Umbilical cord (tissue), 2 donors: Measurements from ENCODE around the gene FAM174C. TPM values are rescaled to one million over a fixed set of nuclear protein-coding genes. Genes with fewer than 3 reads are reported as not detected.
"Not testable (repeated sequence)": the region's sequence is repeated elsewhere in the genome, so short reads cannot be mapped to it uniquely, and the experiment has no call there.

ENCODE experiments used
- DNase-seq: peaks from one replicate; pipeline ENCODE4 v3.0.0-alpha.2; 2015; ENCODE audit warnings: low spot score
- total RNA-seq: library from RNA; depleted of rRNA; stranded (reverse); fragments of >200 nt; gene quantifications from one replicate; pipeline ENCODE4 v1.2.3, GENCODE V29; 2014; ENCODE audit warnings: low replicate concordance; ENCODE audit not compliant: insufficient read depth

Gene FAM174C
- total RNA-seq, 1 donor from 2014 or later, result 1.7 TPM

DNA sequence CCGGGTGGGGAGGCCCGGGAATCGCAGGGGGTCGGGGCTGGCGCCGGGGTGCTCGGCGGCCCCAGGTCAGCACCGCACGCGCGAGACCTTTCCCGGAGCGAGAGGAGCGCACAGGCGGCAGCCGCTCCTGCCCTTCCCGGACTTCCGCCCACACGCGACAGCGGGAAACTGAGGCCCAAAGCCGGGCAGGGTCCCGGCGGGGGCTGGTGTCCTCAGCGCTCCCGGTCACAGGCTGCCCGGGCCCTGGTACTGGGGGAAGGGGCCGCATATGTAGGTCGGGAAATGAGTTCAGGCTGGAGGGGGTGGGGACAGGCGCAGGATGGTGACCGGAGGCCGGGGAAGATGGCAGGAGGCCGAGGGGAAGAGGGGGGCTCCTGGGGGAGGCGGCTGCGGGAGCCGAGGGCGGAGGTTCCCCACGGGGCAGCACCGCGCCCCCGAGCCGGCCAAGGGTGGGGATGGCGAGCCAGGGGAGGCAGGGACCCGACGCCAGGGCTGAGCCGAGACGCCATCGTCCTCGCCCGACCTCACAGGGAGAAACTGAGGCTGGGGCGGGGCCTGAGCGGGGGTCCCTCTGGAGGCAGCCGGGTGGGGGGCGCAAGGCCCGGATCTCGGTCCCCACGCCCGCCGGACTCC is 38.2 kb upstream of the FAM174C start:
- DNase-seq, result no peak

DNA sequence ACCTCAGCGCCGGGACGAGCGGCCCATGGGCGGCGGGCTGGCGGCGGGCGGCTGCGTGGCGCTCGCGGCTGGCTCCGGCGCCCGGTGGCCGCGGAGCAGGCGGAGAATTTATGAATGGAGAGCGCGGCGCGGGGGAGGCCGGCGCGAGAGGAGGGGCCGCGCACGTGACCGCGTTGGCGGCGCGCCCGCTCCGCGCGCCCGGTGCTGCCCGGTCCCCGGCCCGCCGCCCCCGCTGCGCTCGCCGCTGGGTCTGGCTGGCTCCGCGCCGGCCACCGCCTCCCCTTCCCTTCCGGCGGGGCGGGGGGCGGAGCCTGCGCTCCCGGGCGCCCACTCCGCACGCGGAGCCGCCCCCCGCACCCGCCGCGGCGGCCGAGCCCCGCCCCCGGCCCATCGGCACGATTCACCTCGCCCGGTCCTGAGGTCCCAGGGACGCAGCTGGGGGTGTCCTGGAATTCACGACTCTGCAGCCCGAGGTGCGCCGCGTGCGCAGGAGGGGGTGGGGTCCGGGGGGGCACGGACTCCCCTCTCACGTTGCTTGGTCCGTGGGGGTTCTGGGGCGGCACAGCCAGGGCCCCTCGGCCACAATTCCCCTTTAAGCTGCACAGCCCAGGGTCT is 37.5 kb upstream of the FAM174C start, which contains the start of gene CBARP:
TSS of gene CBARP (minus strand) at position 252 of the 615 bp plus-strand sequence. CDS start 1,905 bp downstream, outside the sequence.
- DNase-seq, result no peak

DNA sequence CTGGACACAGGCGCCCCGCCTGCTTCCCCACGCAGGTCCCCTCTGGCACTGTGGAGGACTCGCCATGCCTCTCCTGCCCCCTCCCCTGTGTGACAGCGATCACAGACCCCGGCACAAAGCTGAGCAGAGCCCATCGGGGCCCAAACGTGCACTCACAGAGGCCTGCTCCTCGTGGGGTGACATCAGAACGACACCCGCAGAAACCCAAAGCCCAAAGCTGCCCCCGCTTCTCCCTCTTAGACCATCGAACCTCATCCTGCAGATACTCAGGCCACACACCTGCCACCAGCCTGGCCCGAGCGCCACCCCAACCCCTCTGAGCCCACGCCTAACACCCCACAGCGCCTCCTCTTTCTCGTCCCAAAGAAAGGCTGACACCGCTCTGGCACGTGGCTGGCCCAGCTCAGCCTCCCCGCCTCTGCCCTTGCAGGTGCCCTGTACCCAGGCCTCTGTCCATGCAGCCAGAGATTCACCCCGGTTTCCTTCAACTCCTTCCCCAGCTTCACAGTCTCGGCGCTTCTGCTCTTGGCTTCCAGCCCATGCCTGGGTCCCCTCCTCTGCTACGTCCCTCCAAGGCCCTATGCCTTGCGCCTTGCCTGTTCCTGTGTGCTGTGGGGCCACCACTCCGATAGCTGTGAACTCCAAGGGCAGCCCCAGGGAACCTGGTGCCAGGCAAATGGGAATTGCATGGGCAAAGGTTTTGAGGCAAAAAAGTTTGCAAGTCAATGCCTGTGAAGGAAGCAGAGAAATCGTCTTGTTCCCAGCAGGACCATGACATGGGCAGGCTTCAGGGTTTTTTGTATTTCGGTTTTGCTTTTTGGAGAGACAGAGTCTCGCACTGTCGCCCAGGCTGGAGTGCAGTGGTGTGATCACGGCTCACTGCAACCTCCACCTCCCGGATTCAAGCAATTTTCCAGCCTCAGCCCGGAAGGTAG is 36.7 kb upstream of the FAM174C start:
- no peak for DNase-seq

DNA sequence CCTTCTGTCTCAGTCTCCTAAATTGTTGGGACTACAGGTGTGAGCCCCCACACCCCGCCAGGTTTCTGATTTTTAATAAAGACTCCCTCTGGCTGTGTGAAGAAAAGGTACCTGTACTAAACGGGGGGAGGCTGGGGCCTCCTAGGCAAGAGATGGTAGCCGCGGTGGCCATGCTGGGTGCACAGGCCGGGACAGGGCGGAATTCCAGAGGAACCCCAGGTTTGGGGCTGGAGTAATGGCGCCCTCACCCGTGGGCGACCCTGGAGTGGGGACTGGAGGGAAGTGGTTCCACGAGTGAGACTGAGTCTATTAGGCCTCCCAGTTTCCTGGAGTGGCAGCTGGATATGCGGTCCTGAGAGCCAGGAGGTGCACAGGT is 35.9 kb upstream of the FAM174C start:
- no peak for DNase-seq

DNA sequence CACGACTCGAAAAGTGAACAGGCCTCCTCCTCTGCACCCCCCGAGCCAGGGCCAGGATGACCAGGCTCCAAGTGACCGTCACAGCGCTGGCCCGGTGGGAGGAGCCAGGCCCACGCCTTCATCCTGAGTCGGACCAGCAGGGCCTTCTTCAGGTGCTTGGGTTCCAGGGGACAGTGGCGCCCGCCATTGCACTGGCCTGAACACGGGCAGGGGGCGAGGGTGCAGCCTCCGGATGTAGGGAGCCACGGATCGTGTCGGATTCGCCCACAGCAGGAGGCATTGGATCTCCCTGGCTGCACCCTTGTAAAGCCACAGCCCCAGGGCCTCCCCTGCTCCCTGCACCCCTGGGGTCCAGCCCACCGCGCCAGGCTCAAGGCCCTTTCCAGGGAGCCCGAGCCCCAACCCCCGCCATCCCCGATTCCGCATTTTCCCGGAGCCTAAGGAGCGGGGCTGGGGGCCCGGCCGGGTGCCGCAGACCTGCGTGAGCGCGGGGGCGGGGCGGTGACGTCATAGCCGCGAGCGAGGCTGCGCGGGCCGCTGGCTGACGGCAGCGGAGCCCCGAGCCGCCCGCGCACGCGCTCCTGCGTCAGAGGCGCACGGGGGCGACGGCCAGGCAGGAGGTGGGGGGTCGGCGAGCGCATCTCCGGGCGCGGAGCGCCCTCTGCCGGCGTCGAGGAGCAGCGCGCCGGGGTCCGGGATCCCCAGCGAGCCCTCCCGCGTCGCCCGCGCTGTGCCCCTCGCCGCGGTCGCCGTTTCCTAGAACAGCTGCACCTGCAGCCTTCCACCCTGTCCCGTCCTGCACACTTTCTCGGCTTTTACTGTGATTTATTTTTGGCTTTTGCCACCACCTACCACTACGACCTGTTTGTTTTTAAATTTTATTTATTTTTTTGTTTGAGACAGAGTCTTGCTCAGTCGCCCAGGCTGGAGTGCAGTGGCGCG is 35.3 kb upstream of the FAM174C start:
- peak; percentile 90 for DNase-seq

DNA sequence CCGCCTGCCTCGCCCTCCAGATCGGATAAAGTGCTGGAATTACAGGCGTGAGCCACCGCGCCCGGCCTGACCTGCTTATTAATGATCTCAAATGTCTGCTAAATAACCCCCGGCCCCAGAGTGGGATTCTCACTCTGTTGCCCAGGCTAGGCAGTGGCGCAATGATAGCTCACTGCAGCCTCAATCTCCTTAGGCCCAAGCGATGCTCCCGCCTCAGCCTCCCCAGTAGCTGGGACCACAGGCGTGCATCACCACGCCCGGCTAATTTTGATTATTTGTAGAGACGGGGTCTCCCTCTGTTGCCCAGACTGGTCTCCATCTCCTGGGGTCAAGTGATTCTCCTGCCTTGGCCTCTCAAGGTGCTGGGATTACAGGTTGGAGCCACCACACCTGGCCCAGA is 34.4 kb upstream of the FAM174C start:
- no peak for DNase-seq

DNA sequence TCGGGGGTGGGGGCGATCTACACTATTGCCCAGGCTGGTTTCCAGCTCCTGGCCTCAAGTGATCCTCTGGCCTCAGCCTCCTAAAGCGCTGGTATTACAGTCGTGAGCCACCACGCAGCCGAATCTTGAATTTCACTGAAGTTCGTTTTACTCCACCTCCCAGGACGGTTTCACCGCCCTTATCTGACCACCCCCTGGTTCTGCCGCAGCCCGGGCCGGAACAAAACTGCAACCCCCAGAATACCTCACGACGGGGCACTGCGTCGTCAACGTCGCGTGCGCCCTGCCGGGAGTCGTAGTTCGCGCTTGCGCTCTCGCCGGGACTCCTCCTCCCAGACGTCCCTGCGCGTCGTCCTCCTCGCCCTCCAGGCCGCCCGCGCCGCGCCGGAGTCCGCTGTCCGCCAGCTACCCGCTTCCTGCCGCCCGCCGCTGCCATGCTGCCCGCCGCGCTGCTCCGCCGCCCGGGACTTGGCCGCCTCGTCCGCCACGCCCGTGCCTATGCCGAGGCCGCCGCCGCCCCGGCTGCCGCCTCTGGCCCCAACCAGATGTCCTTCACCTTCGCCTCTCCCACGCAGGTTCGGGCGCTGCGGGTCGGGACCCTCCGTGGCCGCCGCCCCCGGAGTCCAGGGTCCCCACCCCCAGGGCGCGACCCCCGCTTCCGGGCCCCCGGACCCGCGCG is 33.8 kb upstream of the FAM174C start, which contains the start of gene ATP5F1D:
TSS of gene ATP5F1D (plus strand) at position 335 of the 679 bp plus-strand sequence. CDS start at position 435, 100 bp downstream.
- DNase-seq, result peak; percentile 96

DNA sequence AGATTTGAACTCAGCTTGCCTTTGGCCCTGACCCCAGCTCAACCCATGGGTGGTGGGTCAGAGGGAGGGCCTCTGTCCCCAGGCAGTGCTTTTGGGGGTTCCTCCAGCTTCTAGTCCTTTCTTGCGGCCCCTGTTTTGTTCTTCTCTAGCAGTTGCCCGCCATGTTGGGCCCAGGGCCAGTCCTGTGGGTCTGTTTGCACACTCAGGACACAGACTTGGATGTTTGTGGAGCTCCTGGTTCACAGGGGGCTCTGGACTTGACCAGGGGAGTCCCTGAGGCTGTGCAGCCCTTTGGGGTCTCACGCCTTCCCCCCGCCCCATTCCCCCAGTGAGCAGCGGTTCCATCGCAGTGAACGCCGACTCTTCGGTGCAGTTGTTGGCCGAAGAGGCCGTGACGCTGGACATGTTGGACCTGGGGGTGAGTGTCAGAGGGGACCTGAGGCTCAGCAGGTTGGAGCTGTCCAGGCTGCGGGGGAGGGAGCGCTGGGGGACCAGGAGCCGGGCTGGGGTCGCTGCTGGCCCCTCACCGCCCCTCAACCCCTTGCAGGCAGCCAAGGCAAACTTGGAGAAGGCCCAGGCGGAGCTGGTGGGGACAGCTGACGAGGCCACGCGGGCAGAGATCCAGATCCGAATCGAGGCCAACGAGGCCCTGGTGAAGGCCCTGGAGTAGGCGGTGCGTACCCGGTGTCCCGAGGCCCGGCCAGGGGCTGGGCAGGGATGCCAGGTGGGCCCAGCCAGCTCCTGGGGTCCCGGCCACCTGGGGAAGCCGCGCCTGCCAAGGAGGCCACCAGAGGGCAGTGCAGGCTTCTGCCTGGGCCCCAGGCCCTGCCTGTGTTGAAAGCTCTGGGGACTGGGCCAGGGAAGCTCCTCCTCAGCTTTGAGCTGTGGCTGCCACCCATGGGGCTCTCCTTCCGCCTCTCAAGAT is 31.3 kb upstream of the FAM174C start:
- peak; percentile 87 for DNase-seq

DNA sequence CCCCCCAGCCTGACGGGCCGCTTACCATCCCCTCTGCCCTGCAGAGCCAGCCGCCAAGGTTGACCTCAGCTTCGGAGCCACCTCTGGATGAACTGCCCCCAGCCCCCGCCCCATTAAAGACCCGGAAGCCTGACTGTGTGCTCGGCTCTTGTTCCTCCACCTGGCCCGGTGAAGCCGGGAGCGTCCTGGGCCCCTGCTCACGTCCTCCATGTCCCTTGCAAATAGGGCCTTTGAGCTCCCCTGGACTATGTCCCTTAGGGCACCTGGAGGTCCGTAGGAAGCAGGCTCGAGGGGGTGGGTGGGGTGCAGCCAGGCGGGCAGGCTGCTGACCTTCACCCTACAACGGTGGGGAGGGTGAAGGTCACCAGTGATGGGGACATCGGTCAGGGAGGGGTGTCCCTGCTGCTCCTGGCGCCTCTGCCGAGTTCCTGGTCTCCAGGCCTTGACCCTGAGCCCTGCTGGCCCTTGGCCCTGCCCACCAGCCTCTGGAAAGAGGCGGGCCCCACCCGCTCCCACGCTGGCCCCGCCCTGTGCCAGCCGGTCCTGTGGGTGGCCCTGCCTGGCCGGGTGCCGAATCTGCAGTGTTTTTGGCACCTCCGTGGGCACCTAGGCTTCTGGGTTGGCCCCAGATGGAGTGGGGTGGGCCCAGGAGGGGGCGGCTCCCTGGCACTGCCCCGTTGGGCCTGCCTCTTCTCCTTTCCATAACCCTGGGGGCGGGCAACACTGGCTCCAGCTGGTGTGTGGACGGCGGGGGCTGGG is 30.5 kb upstream of the FAM174C start:
- no peak for DNase-seq

DNA sequence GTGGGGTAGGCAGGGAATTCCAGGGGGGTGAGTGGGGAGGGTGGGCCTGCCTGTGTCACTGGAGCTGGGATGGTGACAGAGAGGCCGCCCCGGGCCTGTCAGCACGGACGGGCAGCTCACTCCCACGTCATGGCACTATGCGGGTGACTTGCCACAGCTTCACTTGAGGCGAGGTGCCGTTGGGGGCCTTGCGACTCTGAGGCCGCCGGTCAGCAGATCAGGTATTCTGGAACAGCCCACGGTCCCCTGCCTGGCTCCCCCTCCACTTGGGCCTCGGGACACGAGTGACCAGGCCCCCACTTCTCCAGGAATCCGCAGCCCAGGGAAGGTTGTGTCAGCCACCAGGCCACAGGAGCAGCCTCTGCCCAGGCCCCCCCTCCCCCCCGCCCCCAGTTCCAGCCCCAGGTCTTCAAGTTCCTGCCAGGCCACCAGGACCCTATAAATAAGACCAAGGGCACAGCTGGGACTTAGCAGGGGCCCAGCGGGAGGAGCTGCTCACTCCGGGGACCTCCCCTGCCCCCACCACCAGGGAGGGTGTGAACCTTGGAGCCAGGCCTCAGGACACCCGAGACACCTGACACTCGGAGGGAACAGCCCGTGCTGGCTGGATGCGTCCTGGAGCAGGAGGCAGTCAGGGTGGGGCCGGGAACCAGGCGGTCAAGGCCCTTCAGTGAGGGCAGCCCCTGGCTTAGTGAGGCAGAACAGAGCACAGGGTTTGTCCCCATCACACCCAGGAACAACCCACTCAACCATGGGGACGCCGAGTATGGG is 29.7 kb upstream of the FAM174C start:
- DNase-seq, result no peak

DNA sequence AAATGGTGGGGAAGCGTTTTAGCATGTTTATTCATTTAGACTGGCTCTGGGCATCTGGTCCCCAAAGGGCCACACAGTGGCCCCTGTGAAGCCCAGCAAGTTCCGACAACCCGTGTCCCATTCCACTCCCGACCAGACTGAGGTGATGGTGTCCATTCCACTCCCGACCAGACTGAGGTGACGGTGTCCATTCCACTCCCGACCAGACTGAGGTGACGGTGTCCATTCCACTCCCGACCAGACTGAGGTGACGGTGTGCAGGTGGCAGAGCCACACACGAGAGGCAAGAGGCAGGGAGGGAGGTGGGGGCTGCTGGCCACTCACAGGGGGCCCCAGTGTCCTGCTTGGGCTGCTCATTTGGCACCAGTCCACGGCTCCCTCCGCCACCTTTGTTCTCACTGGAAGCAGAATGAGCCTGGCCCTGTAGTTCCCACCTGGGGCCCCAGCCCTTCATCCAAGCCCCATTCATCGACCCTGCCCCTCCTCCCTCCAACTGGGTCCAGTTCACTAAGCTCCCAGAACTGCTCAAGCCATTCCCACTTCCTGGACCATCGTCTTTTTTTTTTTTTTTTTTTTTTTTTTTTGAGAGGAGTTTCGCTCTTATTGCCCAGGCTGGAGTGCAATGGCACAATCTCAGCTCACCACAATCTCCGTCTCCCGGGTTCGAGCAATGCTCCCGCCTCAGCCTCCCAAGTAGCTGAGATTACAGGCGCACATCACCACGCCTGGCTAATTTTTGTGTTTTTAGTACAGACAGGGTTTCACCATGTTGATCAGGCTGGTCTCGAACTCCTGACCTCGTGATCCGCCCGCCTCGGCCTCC is 28.9 kb upstream of the FAM174C start:
- DNase-seq, result not testable (repeated sequence)

DNA sequence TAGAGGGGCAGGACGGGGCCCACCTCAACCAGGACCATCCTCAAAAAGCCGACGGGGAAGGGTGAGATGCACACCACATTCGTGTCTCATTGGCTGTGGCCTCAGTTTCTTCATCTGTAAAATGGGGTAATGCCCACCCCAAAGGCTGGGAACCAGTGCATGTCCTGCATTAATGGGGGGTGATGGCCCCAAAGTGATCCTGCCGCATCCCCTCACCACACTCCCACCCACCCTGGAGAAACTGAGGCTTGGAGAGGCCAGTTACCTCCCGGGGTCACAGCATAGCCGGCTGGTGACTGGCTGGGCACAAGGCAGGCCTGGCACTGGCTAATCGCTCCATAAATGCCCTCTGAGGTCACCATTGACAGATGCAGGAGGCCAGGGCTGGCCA is 27.6 kb upstream of the FAM174C start:
- no peak for DNase-seq

DNA sequence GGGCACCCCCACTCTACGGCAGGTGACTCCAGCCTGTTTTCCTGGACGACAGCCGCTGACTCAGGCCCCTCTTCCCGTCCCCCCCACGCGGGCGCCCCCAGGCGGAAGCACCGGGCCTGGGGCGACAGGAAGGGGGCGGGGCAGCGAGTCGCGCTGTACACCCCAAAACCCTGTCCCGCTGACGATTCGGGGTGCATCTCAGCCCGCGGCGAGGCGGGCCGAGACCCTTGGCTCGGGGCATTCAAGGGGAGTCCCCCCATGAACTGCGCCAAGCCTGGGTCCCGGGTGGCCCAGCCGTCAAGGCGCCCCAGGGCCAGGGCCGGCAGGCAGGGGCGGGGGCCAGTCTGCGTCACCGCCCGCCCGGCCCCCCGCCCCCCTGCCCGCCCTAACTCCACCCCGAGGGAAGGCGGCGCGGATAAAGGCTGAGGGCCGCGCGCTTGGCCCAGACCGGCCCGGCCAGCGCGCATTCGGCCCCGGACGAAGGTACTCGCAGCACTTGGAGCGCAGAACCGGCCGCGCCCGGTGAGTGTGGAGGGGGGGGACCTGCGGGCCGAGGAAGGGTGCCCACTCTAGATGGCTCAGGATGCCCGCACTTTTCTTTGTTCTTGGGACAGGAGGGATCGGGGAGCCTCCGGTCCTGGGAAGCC is 27.1 kb upstream of the FAM174C start, which contains the start of gene MIDN:
TSS of gene MIDN (plus strand) at position 445 of the 647 bp plus-strand sequence. CDS start 1,714 bp downstream, outside the sequence.
- peak; percentile 87 for DNase-seq

DNA sequence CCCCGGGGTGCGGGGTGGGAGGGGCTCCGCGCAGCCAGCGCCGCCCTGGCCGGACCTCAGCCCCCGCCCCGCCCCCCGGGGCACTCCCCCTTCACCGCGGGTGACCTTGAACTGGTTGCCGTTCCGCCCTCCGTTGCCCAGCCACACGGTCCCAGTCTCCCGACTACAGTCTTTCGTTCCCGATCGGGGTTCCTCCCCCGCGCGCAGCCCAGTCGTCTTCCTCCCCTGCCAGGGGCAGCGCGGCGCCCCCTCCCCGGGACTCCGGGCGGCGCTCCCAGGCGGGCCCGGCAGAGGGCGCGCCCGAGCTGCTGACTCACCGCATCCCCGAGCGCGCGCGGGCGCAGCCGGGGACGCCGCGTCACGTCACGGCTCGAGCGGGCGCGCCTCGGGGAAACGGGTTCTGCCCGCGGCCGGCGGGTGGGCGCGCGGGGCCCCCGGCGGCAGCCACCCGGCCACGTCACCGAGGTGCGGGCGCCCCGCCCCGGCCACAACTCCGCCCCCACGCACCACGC is 26.5 kb upstream of the FAM174C start:
- peak; percentile 88 for DNase-seq

DNA sequence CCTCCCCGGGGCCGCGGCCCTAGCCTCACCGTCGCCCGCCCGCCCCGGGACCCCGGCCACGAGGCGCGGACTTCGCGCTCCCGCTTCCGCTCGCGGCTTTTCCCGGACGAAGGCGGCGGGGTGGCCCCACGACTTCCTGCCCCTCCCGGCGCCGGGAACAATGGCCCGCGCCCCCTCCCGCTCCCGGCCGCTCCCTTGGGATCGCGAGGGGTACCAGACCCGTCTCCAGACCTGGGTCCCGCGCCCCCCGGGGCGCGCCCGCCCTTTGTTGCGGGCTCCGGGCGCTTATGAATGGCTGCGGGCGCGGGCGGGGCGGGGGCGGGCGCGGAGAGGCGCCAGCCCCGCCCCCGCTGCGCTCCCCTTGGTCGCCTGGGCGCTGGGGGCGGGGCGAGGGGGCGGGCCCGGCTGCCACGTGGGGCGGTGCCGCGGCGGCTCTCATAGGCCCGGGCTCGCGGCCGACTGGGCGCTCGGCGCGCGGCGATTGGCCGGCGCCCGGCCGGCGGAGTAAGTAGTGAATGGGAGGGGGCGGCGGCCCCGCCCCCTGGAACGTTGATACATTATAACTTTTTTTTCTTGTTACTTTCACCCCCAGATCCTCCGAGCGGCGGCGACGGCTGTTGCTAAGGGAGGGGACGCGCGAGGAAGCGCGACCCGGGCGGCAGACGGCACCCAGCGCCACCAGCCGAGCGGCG is 25.9 kb upstream of the FAM174C start:
- peak; percentile 96 for DNase-seq
